ENCODE data around the gene SUV39H2. TPM values are rescaled to one million over a fixed set of nuclear protein-coding genes. Genes with fewer than 3 reads are reported as not detected.
A peak's percentile ranks its signal among the peaks of the same experiment; 100 is the strongest.

SUV39H2 gene
- total RNA-seq, 1 donor from 2014 or later: 112 TPM

GRCh38 chr10:14952851-14953423 is 74.3 kb downstream of the SUV39H2 start:
- Histone ChIP-seq H3K79me2 (ENCODE audit: low read depth) (peaks cover 20% of the 10 kb centered on the region), H3K27ac (no peak overlapping the region), H3K9me3 (ENCODE audit: low read depth) (no peaks in the 10 kb centered on the region), H4K20me1 (ENCODE audit: low read depth) (peaks cover 6% of the 10 kb centered on the region), H3K36me3 (no peaks in the 10 kb centered on the region), H3K27me3 (no peaks in the 10 kb centered on the region), H3F3A (ENCODE audit: low read depth) (peaks cover 22% of the 10 kb centered on the region), H3K4me3 (peak overlapping the region; percentile 63), H3K4me1 (peaks cover 9% of the 10 kb centered on the region), H3K4me2 (peak overlapping the region; percentile 82), H2AFZ (replicated peaks) (peak overlapping the region; percentile 96), H3K9ac (no peak overlapping the region)
- Mint-ChIP-seq H3K4me1 (peaks cover 22% of the 10 kb centered on the region), H3K4me3 (peak overlapping the region; percentile 91), H3K27me3 (ENCODE audit: insufficient read depth, low read depth) (peaks cover 2% of the 10 kb centered on the region), H3K36me3 (no peaks in the 10 kb centered on the region), H3K9me3 (no peaks in the 10 kb centered on the region), H3K27ac (no peak overlapping the region)
- TF ChIP-seq EZH2phosphoT487 (IDR thresholded peaks at IDR 0.05): no peak
- TF ChIP-seq CTCF (IDR thresholded peaks at IDR 0.05): no peak
- no peak for TF ChIP-seq EZH2 (IDR thresholded peaks at IDR 0.05)
- peak; percentile 58 for DNase-seq (ENCODE audit: low spot score)

- DNase-seq (ENCODE audit: low spot score): peak; percentile 66
- TF ChIP-seq CTCF (IDR thresholded peaks at IDR 0.05) (no peak), EZH2phosphoT487 (IDR thresholded peaks at IDR 0.05) (no peak), EZH2 (IDR thresholded peaks at IDR 0.05) (no peak)
- Histone ChIP-seq H3K79me2 (ENCODE audit: low read depth) (peaks cover 20% of the 10 kb centered on the region), H3K27ac (no peak overlapping the region), H3K4me2 (peak overlapping the region; percentile 82), H3K4me3 (peak overlapping the region; percentile 63), H3K9ac (peak overlapping the region; percentile 16), H4K20me1 (ENCODE audit: low read depth) (peaks cover 6% of the 10 kb centered on the region), H3K36me3 (no peaks in the 10 kb centered on the region), H3K9me3 (ENCODE audit: low read depth) (no peaks in the 10 kb centered on the region), H3K27me3 (no peaks in the 10 kb centered on the region), H2AFZ (replicated peaks) (peak overlapping the region; percentile 96), H3K4me1 (peaks cover 9% of the 10 kb centered on the region), H3F3A (ENCODE audit: low read depth) (peaks cover 22% of the 10 kb centered on the region)
- peaks cover 22% of the 10 kb centered on the region for H3K4me1 Mint-ChIP-seq
- no peaks in the 10 kb centered on the region for H3K9me3 Mint-ChIP-seq
- H3K27ac Mint-ChIP-seq: no peak overlapping the region
- peak overlapping the region; percentile 91 for H3K4me3 Mint-ChIP-seq
- H3K36me3 Mint-ChIP-seq: no peaks in the 10 kb centered on the region
- H3K27me3 Mint-ChIP-seq (ENCODE audit: insufficient read depth, low read depth): peaks cover 2% of the 10 kb centered on the region
Measured at GRCh38 chr10:14953424-14954000, 74.8 kb downstream of the SUV39H2 start.

Other genes with a start within 250 kb of the SUV39H2 start
- gene FAM107B, start 104.0 kb upstream of the SUV39H2 start, total RNA-seq (ENCODE audit: low replicate concordance): 26.5 and 43.0 TPM in 2 replicates
- 1.8 and 5.2 TPM in 2 replicates for gene CDNF, start 40.8 kb upstream of the SUV39H2 start, total RNA-seq (ENCODE audit: low replicate concordance)
- 33.3 and 41.8 TPM in 2 replicates for gene HSPA14, start 40.6 kb upstream of the SUV39H2 start, total RNA-seq (ENCODE audit: low replicate concordance)
- gene MSANTD7, start 40.6 kb upstream of the SUV39H2 start, total RNA-seq (ENCODE audit: low replicate concordance): 17.6 and 18.8 TPM in 2 replicates
- gene DCLRE1C, start 75.2 kb downstream of the SUV39H2 start, total RNA-seq (ENCODE audit: low replicate concordance): 4.5 and 5.3 TPM in 2 replicates
- not detected in 2 replicates for gene MEIG1, start 80.5 kb downstream of the SUV39H2 start, total RNA-seq (ENCODE audit: low replicate concordance)
- not detected in 2 replicates for gene OLAH, start 165.1 kb downstream of the SUV39H2 start, total RNA-seq (ENCODE audit: low replicate concordance)
- gene ACBD7, start 209.9 kb downstream of the SUV39H2 start, total RNA-seq (ENCODE audit: low replicate concordance): 68.7 and 97.3 TPM in 2 replicates
- gene RPP38, start 218.5 kb downstream of the SUV39H2 start, total RNA-seq (ENCODE audit: low replicate concordance): 17.0 and 24.1 TPM in 2 replicates